ENCODE results near the gene TRIM67. TPM values are rescaled to one million over a fixed set of nuclear protein-coding genes. Genes with fewer than 3 reads are reported as not detected.

TRIM67 gene
- total RNA-seq, 2 experiments from 2014 or later: not detected

GRCh38 chr1:231240883-231241735, 79.3 kb downstream of the TRIM67 start, which contains the start of gene GNPAT:
Gene GNPAT, plus strand, starts transcription at chr1:231241212. Its CDS starts 167 bp downstream, at chr1:231241379.
- POLR2A ChIA-PET: interaction anchor here (1.3 kb wide), 1 partner anchor 97 kb away, joined by 5 read pairs; the partner anchor contains the start of genes EXOC8 and SPRTN
- CTCF ChIA-PET: interaction anchor here (0.5 to 1.6 kb wide), 9 partner anchors 9 to 1694 kb away, joined by 3 to 4 read pairs (median 3); no protein-coding TSS in a partner anchor
- peak within 1 kb of the TSS; percentile 94 for H3K4me3 Mint-ChIP-seq
- no peaks in the 10 kb centered on the region for H3K27me3 Mint-ChIP-seq
- DNase-seq: peak; percentile 90
- H3K27ac Mint-ChIP-seq: peak within 1 kb of the TSS; percentile 91
- peaks cover 49% of the 10 kb centered on the region for H3K4me1 Mint-ChIP-seq
- no peaks in the 10 kb centered on the region for H3K9me3 Mint-ChIP-seq
- H3K36me3 Mint-ChIP-seq (ENCODE audit: low read depth): peaks cover 44% of the 10 kb centered on the region

- H3K27ac Mint-ChIP-seq: peak overlapping the region; percentile 91
- DNase-seq: peak; percentile 7
- CTCF ChIA-PET: interaction anchor here (0.5 to 1.6 kb wide), 8 partner anchors 9 to 75 kb away, joined by 3 to 4 read pairs (median 3); no protein-coding TSS in a partner anchor
These were observed 79.9 kb downstream of the TRIM67 start for GRCh38 chr1:231241750-231242149.

GRCh38 chr1:231242516-231243198, 80.8 kb downstream of the TRIM67 start:
- Mint-ChIP-seq H3K27ac (peak overlapping the region; percentile 91), H3K36me3 (ENCODE audit: low read depth) (peaks cover 31% of the 10 kb centered on the region), H3K4me1 (peaks cover 41% of the 10 kb centered on the region), H3K27me3 (no peaks in the 10 kb centered on the region), H3K9me3 (no peaks in the 10 kb centered on the region), H3K4me3 (peak overlapping the region; percentile 94)
- no peak for DNase-seq
- ChIA-PET POLR2A (interaction anchor here (0.5 to 1.3 kb wide), 2 partner anchors 29 to 95 kb away, joined by 3 to 5 read pairs; partner anchors contain the start of genes EXOC8 and SPRTN), CTCF (interaction anchor here (1.0 to 1.8 kb wide), 5 partner anchors 8 to 27 kb away, joined by 3 to 5 read pairs (median 4); no protein-coding TSS in a partner anchor)

More at GRCh38 chr1:231241750-231242149, 79.9 kb downstream of the TRIM67 start:
- Mint-ChIP-seq H3K9me3 (no peaks in the 10 kb centered on the region), H3K4me3 (peak overlapping the region; percentile 94), H3K36me3 (ENCODE audit: low read depth) (peaks cover 39% of the 10 kb centered on the region), H3K27me3 (no peaks in the 10 kb centered on the region), H3K4me1 (peaks cover 47% of the 10 kb centered on the region)
- POLR2A ChIA-PET: interaction anchor here (1.3 kb wide), 1 partner anchor 96 kb away, joined by 5 read pairs; the partner anchor contains the start of genes EXOC8 and SPRTN

GRCh38 chr1:231248778-231249177, 86.9 kb downstream of the TRIM67 start:
- Mint-ChIP-seq H3K4me3 (no peak overlapping the region), H3K27me3 (no peaks in the 10 kb centered on the region), H3K4me1 (peaks cover 10% of the 10 kb centered on the region), H3K27ac (no peak overlapping the region), H3K9me3 (no peaks in the 10 kb centered on the region), H3K36me3 (ENCODE audit: low read depth) (peaks cover 34% of the 10 kb centered on the region)
- CTCF ChIA-PET: interaction anchor here (1.1 kb wide), 1 partner anchor 9 kb away, joined by 3 read pairs; no protein-coding TSS in a partner anchor
- no peak for DNase-seq
- POLR2A ChIA-PET: no interaction called here

- peaks cover 50% of the 10 kb centered on the region for H3K36me3 Mint-ChIP-seq (ENCODE audit: low read depth)
- ChIA-PET POLR2A (interaction anchor here (0.7 kb wide), 1 partner anchor 86 kb away, joined by 3 read pairs; the partner anchor contains the start of gene SPRTN), CTCF (no interaction called here)
- H3K27me3 Mint-ChIP-seq: no peaks in the 10 kb centered on the region
- H3K9me3 Mint-ChIP-seq: peaks cover 6% of the 10 kb centered on the region
- H3K4me1 Mint-ChIP-seq: peaks cover 5% of the 10 kb centered on the region
- DNase-seq: no peak
- no peak overlapping the region for H3K27ac Mint-ChIP-seq
- H3K4me3 Mint-ChIP-seq: no peak overlapping the region
These were observed 90.5 kb downstream of the TRIM67 start for GRCh38 chr1:231252336-231252735.

- no peaks in the 10 kb centered on the region for H3K4me1 Mint-ChIP-seq
- CTCF ChIA-PET: interaction anchor here (0.6 kb wide), 1 partner anchor 36 kb away, joined by 4 read pairs; no protein-coding TSS in a partner anchor
- POLR2A ChIA-PET: no interaction called here
- no peak for DNase-seq
- H3K9me3 Mint-ChIP-seq: peaks cover 22% of the 10 kb centered on the region
- no peaks in the 10 kb centered on the region for H3K27me3 Mint-ChIP-seq
- H3K27ac Mint-ChIP-seq: no peak overlapping the region
- H3K36me3 Mint-ChIP-seq (ENCODE audit: low read depth): peaks cover 87% of the 10 kb centered on the region
- no peak overlapping the region for H3K4me3 Mint-ChIP-seq
These were observed 98.5 kb downstream of the TRIM67 start for GRCh38 chr1:231260351-231260750.

GRCh38 chr1:231264642-231265041, 102.8 kb downstream of the TRIM67 start:
- peaks cover 73% of the 10 kb centered on the region for H3K36me3 Mint-ChIP-seq (ENCODE audit: low read depth)
- H3K27ac Mint-ChIP-seq: no peak overlapping the region
- DNase-seq: no peak
- CTCF ChIA-PET: no interaction called here
- no peaks in the 10 kb centered on the region for H3K27me3 Mint-ChIP-seq
- no peak overlapping the region for H3K4me3 Mint-ChIP-seq
- POLR2A ChIA-PET: no interaction called here
- H3K4me1 Mint-ChIP-seq: no peaks in the 10 kb centered on the region
- peaks cover 2% of the 10 kb centered on the region for H3K9me3 Mint-ChIP-seq

- Mint-ChIP-seq H3K27ac (no peak overlapping the region), H3K4me3 (no peak overlapping the region), H3K36me3 (ENCODE audit: low read depth) (peaks cover 72% of the 10 kb centered on the region), H3K9me3 (no peaks in the 10 kb centered on the region), H3K4me1 (no peaks in the 10 kb centered on the region), H3K27me3 (no peaks in the 10 kb centered on the region)
- no peak for DNase-seq
- POLR2A ChIA-PET: no interaction called here
- CTCF ChIA-PET: interaction anchor here (1.1 kb wide), 1 partner anchor 20 kb away, joined by 3 read pairs; no protein-coding TSS in a partner anchor
These were observed 103.5 kb downstream of the TRIM67 start for GRCh38 chr1:231265379-231265778.

GRCh38 chr1:231266811-231267322, 105.0 kb downstream of the TRIM67 start:
- ChIA-PET POLR2A (no interaction called here), CTCF (no interaction called here)
- Mint-ChIP-seq H3K27ac (no peak overlapping the region), H3K27me3 (no peaks in the 10 kb centered on the region), H3K36me3 (ENCODE audit: low read depth) (peaks cover 68% of the 10 kb centered on the region), H3K4me3 (no peak overlapping the region), H3K9me3 (no peaks in the 10 kb centered on the region), H3K4me1 (peaks cover 12% of the 10 kb centered on the region)
- no peak for DNase-seq

Other genes starting within 250 kb of the TRIM67 start
- 10 to 100 TPM; 35.4 to 39.2 TPM for gene TTC13, start 183.2 kb upstream of the TRIM67 start, total RNA-seq
- 10 to 100 TPM; 13.5 to 17.7 TPM for gene ARV1, start 183.0 kb upstream of the TRIM67 start, total RNA-seq
- 1 to 10 TPM; 5.0 to 5.5 TPM for gene FAM89A, start 121.8 kb upstream of the TRIM67 start, total RNA-seq
- 10 to 100 TPM; 38.6 to 40.1 TPM for gene GNPAT, start 79.2 kb downstream of the TRIM67 start, total RNA-seq
- gene EXOC8, start 175.8 kb downstream of the TRIM67 start, total RNA-seq: 10 to 100 TPM; 20.6 to 21.9 TPM
- gene SPRTN, start 176.2 kb downstream of the TRIM67 start, total RNA-seq: 10 to 100 TPM; 12.5 to 19.0 TPM

Data from activated CD4-positive, alpha-beta T cell treated with anti-CD3 and anti-CD28 coated beads, Interleukin-2, amount 10 ng/mL, durations not matched to agents 7 days and 5 days (primary cell).